Measurements from ENCODE around the gene HEATR3.

The HEATR3 gene

GRCh38 chr16:50058091-50058771 is 7.5 kb upstream of the HEATR3 start:
- DNase-seq = no peak

GRCh38 chr16:50059111-50059510 is 6.7 kb upstream of the HEATR3 start:
- DNase-seq = no peak

- DNase-seq = no peak
These were observed 6.1 kb upstream of the HEATR3 start for GRCh38 chr16:50059669-50060068.

- no peak for DNase-seq
These were observed 4.4 kb upstream of the HEATR3 start for GRCh38 chr16:50061326-50061725.

- no peak for DNase-seq
These were observed 538 bp upstream of the HEATR3 start for GRCh38 chr16:50065241-50065623.

- DNase-seq = no peak
These were observed 916 bp downstream of the HEATR3 start for GRCh38 chr16:50066482-50067289.

GRCh38 chr16:50067290-50067853 is 1.6 kb downstream of the HEATR3 start:
- no peak for DNase-seq

- DNase-seq = no peak
These were observed 2.8 kb downstream of the HEATR3 start for GRCh38 chr16:50068550-50068949.

- DNase-seq = no peak
These were observed 3.3 kb downstream of the HEATR3 start for GRCh38 chr16:50069060-50069459.

GRCh38 chr16:50071075-50071671 is 5.4 kb downstream of the HEATR3 start:
- no peak for DNase-seq

GRCh38 chr16:50072730-50073129 is 7.0 kb downstream of the HEATR3 start:
- DNase-seq = no peak

GRCh38 chr16:50079397-50080140 is 13.8 kb downstream of the HEATR3 start:
- DNase-seq = no peak

GRCh38 chr16:50081428-50082018 is 15.8 kb downstream of the HEATR3 start:
- DNase-seq = no peak

- DNase-seq = no peak
These were observed 18.2 kb downstream of the HEATR3 start for GRCh38 chr16:50083996-50084395.

GRCh38 chr16:50086176-50086575 is 20.4 kb downstream of the HEATR3 start:
- no peak for DNase-seq

GRCh38 chr16:50088302-50088701 is 22.5 kb downstream of the HEATR3 start:
- DNase-seq = no peak

GRCh38 chr16:50092891-50093290 is 27.1 kb downstream of the HEATR3 start:
- DNase-seq = no peak

- no peak for DNase-seq
These were observed 28.1 kb downstream of the HEATR3 start for GRCh38 chr16:50093607-50094539.

GRCh38 chr16:50096791-50097190 is 31.0 kb downstream of the HEATR3 start:
- no peak for DNase-seq

- DNase-seq = peak; percentile 59
These were observed 34.3 kb downstream of the HEATR3 start for GRCh38 chr16:50099957-50100648.
